NCI-H1436 (cell line): Measurements from ENCODE around the gene DCDC1.
"Not testable (repeated sequence)": the region's sequence is repeated elsewhere in the genome, so short reads cannot be mapped to it uniquely, and the experiment has no call there.

Experiments
- DNase-seq: peaks from one replicate; lab custom pipeline; 2025; lab: John Stamatoyannopoulos, UW

Gene DCDC1

DNA sequence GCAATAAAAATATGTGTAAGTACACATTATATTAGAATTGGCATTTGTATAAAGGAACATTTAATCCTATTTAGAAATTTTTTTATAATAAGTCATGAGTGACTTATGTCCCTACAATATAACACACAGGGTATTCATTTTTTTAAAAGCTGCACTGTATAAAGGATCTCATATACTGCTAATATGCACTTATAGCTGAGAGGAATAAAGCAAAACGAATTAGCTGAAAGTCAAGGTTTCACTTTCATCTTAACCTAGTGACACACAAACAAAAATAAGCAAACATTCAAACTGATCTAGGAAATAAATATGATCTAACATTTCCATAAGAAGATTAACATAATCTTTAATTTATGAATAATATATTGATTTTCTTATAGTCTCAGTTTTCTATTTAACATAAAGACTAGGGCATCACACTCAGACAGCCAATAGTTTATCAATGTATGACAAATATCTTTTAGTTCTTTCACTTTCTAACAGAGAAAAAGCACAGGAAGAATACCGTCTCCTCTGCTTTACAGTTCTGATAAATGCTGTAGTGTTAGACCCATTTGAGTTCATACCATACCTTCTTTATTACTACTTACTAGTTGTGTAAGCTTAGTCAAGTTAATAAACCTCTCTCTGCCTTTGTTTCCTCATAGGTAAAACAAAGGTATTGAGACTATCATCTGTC, 42.9 kb downstream of the DCDC1 start:
- DNase-seq = no peak

DNA sequence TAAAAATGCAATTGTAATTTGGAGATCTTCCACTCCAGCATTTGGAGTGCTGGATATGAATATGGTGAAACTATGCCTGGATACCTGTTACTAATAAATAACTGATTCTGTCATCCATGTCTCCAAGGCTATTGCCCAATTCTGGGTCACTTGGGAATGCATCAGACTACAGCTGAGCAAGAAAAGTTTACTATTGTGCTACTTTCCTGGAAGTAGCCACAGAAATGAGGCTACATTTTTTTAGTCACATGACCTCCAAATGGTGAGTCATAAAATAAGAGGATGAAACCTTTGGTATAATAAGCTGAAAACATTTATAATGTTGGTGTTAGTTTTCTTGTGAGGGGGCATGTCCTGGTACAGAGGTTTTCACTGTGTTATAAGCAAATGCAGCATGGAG, 44.4 kb downstream of the DCDC1 start:
- DNase-seq = no peak

DNA sequence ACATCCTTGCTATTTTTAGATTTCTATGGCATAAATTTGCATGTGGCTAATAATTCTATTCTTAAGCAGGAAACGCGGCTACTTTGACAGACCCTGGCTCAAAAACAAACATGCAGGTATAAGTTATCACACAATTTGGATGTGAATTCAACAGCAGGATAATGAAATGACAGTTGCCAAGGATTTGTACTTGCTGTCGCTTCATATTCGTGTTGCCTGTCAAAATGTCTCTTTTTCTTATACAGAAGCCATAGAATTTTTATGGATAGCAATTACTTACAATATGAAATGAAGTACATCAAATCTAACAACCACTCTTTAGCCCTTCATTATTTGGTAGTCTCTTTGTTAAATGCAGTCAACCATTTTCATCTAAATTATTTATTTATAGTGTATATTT, 46.4 kb downstream of the DCDC1 start:
- no peak for DNase-seq

DNA sequence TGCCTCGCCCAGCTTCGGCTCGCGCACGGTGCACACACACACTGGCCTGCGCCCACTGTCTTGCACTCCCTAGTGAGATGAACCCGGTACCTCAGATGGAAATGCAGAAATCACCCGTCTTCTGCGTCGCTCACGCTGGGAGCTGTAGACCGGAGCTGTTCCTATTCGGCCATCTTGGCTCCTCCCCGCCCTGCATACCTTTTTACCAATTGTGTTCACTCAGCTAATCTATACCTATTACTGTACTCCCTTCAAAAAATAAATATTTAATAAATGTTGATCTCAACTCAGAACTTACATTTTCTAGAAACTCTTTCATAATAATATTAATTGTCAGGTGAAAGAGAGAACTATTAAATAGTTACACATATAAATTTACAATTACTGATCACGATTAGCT, 48.0 kb downstream of the DCDC1 start:
- DNase-seq = not testable (repeated sequence)

DNA sequence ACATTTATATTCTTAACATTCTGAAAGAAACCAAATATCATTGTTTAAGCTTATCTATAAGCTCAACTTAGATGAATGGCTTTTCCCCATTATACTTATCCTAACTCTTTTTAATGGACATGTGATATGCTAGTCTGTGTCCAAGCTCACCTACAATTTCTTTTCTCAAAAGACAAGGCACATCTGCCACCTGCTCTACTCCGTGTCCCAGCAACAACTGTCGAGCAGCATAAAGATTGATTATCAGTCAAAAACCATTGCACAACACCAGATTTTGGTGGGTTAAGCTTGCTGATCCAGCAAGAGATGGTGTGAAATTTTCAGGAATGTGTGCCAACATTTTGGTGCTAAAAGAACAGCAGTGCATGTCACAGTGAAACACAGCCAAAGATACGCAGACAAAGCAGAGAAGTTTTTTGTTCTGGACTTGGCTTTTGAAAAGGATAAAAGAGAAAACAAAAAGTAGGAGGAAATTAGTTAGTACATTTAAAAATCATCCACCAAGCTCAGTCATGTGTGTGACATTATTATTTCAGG, 65.8 kb downstream of the DCDC1 start:
- DNase-seq = no peak

DNA sequence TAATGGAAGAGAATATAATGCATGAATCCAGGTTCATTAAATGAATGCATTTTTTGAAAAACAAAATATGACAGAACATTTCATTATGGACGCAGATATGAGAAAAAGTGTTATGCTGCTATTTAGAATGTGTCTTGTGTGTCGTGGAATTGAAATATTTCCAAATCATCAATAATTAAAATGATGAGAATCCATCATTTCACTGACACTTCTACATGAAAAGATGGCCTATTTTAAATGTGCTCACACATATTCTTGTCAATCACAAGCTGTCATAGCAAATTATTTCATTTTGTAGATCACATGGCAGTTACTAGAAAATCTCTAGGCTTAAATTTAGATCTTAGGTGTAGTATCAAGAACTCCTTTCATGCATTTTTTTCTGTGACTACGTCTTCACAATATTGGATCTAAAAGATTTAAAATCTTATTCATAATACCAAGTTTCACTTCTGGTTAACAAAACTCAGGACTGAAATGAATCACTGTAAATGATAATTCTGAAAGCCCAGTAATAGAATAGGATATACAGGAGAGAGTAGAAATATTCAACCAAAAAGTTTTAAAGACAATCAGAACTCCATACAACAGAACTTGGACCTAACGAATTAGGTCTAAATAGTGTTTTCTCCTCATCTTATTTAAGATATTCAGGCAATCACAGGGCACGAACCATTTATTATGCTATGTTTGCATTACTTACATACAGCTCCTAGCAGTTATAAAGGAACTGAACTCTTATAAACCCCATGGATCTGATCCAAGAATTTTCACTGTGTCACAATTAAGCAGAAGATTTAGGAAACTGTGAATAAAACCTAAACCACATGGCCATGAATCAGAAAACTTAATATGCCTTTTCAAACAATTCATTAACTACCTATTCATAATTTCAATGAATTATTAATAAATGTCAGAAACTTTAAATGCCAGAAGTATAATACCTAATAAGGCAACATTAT, 67.7 kb downstream of the DCDC1 start:
- DNase-seq = no peak

DNA sequence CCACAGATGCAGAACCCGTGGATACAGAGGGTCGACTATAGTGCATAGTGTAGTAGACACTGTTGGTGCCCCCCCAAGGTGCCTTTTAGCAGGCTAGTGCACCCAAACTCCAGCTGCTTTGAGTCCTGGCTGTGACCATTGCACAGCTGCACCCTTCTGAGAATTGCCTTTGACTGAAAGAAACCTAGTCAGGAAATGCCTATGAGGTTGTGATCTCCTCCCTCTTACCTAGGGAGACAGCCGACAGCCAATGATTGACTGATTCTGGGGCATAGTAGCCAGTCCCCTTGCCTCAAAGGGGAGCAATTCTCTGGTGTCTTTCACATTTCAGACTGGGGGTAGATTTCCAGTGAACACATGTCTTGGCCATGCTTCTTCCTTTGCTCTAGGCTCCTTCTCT, 74.2 kb downstream of the DCDC1 start:
- no peak for DNase-seq

DNA sequence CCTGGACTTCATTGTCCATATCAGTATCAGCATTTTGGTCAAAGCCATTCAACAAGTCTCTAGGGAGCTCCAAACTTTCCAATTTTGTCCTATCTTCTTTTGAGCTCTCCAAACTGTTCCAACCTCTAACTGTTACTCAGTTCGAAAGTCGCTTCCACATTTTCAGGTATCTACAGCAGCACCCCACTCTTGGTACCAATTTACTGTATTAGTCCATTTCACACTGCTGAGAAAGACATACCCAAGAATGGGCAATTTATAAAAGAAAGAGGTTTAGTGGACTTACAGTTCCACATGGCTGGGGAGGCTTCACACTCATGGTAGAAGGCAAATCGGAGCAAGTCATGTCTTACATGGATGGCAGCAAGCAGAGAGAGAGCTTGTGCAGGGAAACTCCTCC, 96.0 kb downstream of the DCDC1 start:
- DNase-seq = not testable (repeated sequence)

DNA sequence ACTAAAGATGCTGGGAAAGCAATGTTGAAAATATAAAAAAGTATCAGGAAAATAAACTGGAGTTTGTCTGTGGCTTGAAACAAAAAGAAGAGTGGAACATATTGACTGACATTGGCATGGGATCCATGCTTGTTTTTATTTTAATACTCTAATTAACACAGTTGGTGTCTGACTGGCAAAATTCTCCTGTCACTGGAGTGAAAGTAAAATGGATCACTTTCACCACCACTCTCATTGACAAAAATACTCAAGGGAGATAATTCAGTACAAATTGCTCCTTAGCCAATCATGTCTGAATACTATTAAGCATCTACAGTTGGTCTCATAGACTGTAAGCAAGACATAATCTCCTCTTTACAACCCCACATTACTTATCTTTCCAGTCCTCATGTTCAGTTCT, 101.8 kb downstream of the DCDC1 start:
- DNase-seq = no peak

DNA sequence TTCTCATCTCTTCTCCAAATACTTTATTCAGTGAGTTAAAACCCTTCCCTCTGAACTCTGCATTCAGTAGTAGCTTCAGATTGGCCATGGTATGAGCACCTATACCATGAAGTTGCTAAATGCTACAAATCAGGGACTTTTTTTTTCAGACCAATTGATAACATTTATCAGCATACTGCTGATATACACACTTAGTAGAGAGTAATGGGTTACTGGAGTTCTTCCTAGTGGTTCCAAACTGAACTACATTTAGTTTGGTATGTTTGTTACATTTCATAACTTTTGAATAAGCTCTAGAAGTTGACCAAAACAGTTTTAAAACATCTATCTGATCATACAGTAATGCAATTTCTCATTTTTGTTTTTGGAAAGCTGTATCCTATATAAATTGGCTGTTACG, 104.7 kb downstream of the DCDC1 start:
- DNase-seq = no peak

DNA sequence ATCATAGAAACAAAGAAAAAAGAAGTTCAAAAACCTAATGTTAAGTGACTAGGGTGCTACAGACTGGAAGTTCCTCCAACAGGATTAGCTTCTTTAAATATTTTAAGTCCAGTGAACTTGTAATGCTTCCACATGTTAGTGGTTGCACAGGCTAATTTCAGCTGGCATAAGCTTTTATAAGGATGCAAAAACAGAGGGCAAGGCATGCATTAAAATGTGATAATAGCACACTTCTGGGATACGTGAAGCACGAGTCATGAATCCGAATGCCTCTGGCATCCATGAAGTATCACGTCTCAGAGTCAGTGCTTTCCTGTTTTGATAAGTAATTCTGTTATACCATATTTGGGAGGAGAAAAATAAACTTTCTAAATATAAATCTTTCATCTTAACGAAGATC, 106.8 kb downstream of the DCDC1 start:
- no peak for DNase-seq

DNA sequence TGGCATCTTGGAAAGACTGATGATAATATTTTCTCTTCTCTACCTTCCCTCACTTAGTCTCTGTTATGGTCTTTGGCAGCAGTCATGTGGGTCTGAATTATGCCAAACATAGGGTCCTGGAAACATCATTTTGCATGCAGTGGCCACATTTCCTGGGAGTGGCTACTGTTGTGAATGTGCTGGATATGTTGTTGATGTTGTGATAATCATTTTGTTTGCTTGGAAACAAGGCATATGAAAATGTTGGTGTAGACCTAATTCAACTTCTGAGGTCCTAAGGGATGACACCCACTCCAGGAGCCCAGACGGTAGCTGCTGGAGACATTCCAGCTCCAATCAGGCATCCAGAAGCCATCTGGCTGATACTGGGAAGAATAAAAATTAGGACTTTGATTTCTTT, 109.7 kb downstream of the DCDC1 start:
- no peak for DNase-seq

DNA sequence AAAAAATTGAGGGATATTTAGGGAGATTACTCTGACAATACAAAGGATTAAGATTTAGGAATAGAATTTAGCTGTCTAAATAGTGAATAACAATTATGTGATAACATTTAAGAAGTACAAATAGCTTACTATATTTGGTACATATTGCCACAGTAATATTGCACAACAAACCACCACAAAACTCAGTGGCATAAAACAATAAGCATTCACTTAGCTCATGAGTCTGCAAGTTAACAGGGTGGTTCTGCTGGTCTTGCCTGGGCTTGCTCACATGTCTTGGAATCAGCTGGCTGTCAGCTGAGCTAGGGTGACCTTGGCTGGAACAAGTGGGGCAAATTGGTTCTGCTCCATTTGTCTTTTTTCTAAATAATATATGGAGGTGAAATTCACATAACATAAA, 115.1 kb downstream of the DCDC1 start:
- DNase-seq = no peak

DNA sequence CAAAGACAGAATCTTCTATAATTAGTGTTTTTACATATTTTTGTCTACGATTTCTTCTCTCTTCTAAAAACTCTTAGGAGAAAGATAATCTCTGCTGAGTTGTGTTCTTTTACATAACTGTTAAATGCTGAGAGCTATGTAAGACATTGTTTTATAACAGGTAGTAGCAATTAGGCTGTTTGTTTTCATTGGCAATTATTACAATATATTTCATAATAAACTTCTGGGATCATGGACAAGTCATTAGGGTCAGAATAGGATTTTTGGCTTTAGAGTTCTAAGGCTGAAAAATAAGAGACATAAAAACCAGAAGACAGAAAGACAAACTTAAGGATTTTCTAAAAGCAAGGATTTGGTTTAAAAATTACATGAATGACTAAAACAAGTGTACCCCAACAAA, 120.8 kb downstream of the DCDC1 start:
- DNase-seq = no peak

DNA sequence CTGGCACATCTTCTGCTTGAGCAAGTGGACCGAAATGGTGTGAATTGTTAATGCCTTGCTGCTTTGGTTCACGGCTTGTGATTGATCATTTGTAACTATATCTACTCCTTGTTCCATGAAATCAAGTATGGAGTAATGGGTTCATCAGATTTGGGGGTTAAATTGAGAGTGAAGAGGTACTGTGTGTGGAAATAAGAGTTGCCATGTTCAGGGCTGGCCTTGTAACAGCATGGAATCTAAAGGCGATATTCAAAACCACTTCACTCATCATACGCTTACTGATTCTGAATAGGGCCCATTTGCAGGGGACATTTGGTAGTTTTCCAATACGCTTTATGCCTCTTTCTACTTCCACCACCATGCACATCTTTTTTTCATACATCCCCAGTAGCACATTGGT, 122.2 kb downstream of the DCDC1 start:
- no peak for DNase-seq

DNA sequence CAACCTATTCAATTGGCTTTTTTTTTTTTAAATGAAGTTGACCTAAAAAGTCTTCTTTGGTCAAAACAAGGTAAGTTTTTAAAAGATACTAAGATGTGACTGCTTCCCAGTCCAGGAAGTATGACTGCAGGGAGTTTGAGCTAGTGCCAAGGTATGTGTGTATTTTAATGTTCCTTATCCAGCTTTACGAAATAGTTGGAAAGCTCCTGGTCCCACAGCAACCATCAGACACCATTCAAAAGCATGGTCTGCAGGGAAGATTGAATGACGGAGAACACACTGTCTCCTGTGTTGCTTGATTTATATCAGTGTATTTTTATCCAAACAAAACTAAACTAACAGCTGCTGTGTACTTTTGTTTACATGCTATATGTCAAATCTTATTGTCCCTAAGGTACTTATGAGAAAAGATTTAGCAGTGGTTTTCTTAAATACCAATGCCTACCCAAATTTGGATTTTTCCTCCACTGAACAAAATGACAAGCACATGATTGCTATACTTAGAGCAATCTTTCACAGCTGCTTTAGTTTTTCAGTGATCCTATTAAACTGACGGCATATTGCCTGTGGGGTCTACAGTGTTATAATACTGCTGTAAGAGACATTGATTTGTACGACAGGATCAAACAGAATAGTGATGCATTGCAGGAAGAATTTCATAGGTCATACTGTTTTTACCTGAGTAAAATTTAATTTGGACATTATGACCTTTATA, 122.9 kb downstream of the DCDC1 start:
- DNase-seq = no peak

DNA sequence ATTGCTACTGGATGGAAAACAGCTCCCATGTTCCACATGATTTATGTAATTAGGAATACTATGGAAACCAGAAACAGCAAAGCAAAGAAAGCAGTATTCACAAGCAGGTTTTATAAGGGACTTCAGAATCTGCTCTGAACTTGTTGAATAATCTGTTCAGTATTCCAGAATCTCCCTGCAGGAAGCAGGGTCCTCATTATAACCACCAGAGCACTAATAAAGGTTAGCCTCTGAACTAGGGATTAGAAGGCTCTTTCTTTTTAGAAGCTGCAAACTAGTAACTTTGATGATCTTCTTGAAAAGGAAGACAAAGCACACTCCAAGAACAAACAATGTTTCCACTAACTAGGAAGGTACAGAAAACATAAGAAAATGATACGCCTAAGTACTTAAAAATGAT, 125.8 kb downstream of the DCDC1 start:
- DNase-seq = no peak

DNA sequence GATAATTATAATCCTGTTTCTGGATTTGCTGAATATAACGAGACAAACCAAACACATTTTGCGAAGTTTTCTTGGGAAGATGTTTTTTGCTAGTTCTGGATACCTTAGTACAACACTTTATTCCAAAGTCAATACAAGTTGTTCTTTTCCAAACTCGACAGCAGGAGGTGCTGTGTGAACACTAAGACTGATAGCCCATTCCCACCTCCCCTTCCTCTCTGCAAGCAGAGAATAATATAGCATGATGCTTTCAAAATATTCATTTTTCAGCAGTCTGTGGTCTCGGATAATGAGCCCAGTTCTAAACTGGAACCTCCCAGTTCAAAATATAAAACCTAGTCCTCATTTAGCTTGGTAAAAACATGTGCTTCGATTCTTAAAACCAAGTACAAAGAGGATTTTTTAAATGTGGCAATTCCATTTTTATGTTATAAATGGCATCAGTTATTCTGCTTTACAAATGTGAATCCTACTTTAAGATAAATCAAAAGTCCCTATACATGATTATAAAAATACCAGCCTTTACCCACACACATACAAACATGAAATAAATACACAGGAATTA, 129.1 kb downstream of the DCDC1 start:
- DNase-seq = peak; percentile 32

DNA sequence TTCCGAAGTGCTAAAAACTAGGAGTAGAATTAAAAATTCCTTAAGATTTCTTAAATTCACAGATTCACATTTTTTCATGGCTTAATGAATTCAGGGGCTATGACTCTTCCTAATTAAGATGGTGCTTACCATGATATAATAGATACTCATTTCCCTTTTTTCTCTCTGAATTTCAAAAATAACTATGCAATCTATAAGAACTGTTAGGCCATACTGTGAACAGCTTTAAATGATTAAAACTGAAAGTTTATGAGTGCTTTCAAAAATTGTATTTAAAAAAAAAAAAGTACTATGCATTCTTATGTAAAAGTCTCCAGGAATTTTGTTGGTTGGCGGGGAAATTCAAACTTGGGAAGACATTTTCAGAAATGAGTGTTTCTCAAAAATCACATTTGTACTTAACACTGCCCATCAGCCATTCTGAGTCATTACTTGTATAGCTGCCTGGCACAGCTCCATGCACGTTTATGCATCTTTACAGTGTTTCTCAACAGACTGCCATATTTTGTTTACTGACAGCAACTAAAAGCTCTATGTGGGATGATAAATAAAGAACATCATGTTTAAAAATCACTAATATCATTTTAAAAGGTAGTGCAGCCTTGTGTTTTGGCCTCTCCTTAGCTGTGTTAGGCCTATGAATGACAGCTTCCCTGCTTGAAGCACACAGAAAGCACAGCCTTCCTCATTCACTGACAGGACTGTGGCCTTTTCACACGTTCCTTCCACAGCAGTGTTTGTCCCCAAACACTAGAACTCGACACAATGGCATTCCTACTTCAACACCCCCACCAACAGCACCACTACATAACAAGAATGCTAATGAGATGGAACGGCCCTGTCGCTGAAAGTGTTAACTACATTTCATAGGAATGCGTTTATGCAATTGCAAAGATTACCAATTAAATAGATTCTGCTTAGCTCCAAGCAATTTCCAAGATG, 131.4 kb downstream of the DCDC1 start:
- no peak for DNase-seq

DNA sequence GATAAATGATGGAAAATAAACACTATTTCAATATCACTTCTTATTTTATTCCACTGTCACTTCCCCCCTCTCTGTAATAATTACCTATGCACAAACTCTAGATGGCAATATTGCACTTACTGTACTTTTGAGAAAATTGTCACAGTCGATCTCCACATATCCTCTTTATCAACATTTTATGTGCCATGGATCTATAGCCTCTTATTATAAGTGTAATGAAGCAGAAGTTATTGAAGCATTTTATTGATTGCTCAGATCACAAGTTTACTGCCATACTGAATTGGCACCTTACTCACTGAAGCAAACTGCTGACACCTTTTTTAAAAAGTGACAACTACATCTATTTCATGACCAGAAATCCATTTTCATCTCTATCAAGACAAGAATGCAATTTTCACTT, 133.4 kb downstream of the DCDC1 start:
- no peak for DNase-seq

DNA sequence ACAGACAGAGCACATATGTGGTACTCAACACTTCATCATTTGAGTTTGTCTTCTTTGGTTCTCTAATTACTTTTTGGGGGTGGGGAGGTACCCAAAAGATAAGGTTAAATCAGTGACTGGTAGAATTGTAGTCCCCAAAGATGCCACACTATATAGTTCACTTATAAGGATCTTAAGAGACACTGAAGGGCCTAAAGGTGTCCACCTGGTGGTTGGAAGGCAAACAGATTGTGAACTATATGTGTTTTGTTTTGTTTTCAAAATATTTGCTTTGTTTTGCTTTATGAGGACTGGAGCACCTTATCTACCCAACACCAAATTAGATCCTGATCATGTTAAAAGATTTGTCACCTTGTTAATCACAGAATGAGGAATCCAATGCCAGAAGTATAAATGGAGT, 136.1 kb downstream of the DCDC1 start:
- DNase-seq = no peak
